Left ventricle myocardium inferior (tissue), 1 donor: ENCODE measurements around the gene CACHD1. TPM values are rescaled to one million over a fixed set of nuclear protein-coding genes. Genes with fewer than 3 reads are reported as not detected.

Experiments used
- DNase-seq: peaks from one replicate; pipeline ENCODE4 v3.0.0-alpha.2; 2020
- H3K27ac ChIP-seq: fragments of 200-600 bp; replicated peaks from 2 replicates; pipeline ENCODE4 v1.8.0; 2021
- H3K27me3 ChIP-seq: fragments of 200-600 bp; 2 replicates; pipeline ENCODE4 v1.8.0; 2021; ENCODE audit warnings: low read depth
- H3K36me3 ChIP-seq: fragments of 200-600 bp; 2 replicates; pipeline ENCODE4 v1.8.0; 2021
- H3K4me1 ChIP-seq: fragments of 200-600 bp; 2 replicates; pipeline ENCODE4 v1.8.0; 2021
- H3K4me3 ChIP-seq: fragments of 200-600 bp; 2 replicates; pipeline ENCODE4 v1.8.0; 2021; ENCODE audit warnings: mild to moderate bottlenecking, moderate library complexity
- H3K9me3 ChIP-seq: fragments of 200-600 bp; replicated peaks from 2 replicates; pipeline ENCODE4 v1.8.0; 2021
- CTCF ChIP-seq: fragments of 200-600 bp; IDR thresholded peaks from 2 replicates; pipeline ENCODE4 v1.8.0; 2021; ENCODE audit warnings: antibody characterized with exemption, mild to moderate bottlenecking, borderline replicate concordance
- intact Hi-C: fragments of 100-400 bp; cut with micrococcal nuclease; formaldehyde crosslinking; loops from one replicate; pipeline ENCODE4 v1.11.0; 2022
- total RNA-seq: library from RNA; stranded (reverse); fragmentation: NEBNext Ultra II Directional; extraction: Animal tissue kit (Norgen Biotek cat#: 25700); gene quantifications from one replicate; pipeline ENCODE4 v1.2.1, GENCODE V29; 2021
- donor health status: DM: no; HTN: yes; CAD: no; lungs with severe emphysema.

CACHD1 gene
- total RNA-seq, 1 donor from 2014 or later = 2.7 TPM

- no peak for TF ChIP-seq CTCF
- no peaks in the 10 kb centered on the region for H3K36me3 ChIP-seq
- H3K27ac ChIP-seq = no peak overlapping the region
- no peak for DNase-seq
- H3K9me3 ChIP-seq = no peaks in the 10 kb centered on the region
- peaks cover 21% of the 10 kb centered on the region for H3K4me1 ChIP-seq
- no peak overlapping the region for H3K4me3 ChIP-seq
- no peaks in the 10 kb centered on the region for H3K27me3 ChIP-seq
- intact Hi-C loops = loop anchor here (10.0 kb wide), 1 partner anchor 75 kb away; the partner anchor contains the start of gene CACHD1
These were observed 79.7 kb downstream of the CACHD1 start for GRCh38 chr1:64549464-64550239.

GRCh38 chr1:64550510-64550909, 80.6 kb downstream of the CACHD1 start:
- no peak overlapping the region for H3K4me3 ChIP-seq
- no peak for TF ChIP-seq CTCF
- no peaks in the 10 kb centered on the region for H3K36me3 ChIP-seq
- no peak for DNase-seq
- H3K4me1 ChIP-seq = peaks cover 21% of the 10 kb centered on the region
- H3K27ac ChIP-seq = no peak overlapping the region
- intact Hi-C loops = no loop called here
- H3K9me3 ChIP-seq = no peaks in the 10 kb centered on the region
- no peaks in the 10 kb centered on the region for H3K27me3 ChIP-seq

GRCh38 chr1:64550946-64551605, 81.1 kb downstream of the CACHD1 start:
- Histone ChIP-seq H3K27ac (no peak overlapping the region), H3K4me3 (no peak overlapping the region), H3K4me1 (peaks cover 17% of the 10 kb centered on the region), H3K27me3 (no peaks in the 10 kb centered on the region), H3K9me3 (no peaks in the 10 kb centered on the region), H3K36me3 (no peaks in the 10 kb centered on the region)
- no peak for DNase-seq
- intact Hi-C loops = no loop called here
- TF ChIP-seq CTCF = no peak

GRCh38 chr1:64553285-64553684, 83.4 kb downstream of the CACHD1 start:
- peaks cover 14% of the 10 kb centered on the region for H3K4me1 ChIP-seq
- peak; percentile 41 for TF ChIP-seq CTCF
- intact Hi-C loops = no loop called here
- DNase-seq = no peak
- H3K9me3 ChIP-seq = no peaks in the 10 kb centered on the region
- H3K27me3 ChIP-seq = no peaks in the 10 kb centered on the region
- H3K36me3 ChIP-seq = no peaks in the 10 kb centered on the region
- no peak overlapping the region for H3K27ac ChIP-seq
- no peak overlapping the region for H3K4me3 ChIP-seq

- Histone ChIP-seq H3K9me3 (no peaks in the 10 kb centered on the region), H3K4me1 (no peaks in the 10 kb centered on the region), H3K27me3 (no peaks in the 10 kb centered on the region), H3K27ac (no peak overlapping the region), H3K4me3 (no peak overlapping the region), H3K36me3 (no peaks in the 10 kb centered on the region)
- intact Hi-C loops = no loop called here
- no peak for DNase-seq
- no peak for TF ChIP-seq CTCF
These were observed 86.0 kb downstream of the CACHD1 start for GRCh38 chr1:64555947-64556346.
